Calu3 (cell line): ENCODE measurements around the gene AP1S3. TPM values are rescaled to one million over a fixed set of nuclear protein-coding genes. Genes with fewer than 3 reads are reported as not detected.

Experiments used
- BruUV-seq: library from RNA; stranded (reverse); fragments of 400-500 nt; replicated peaks from 2 replicates; lab custom pipeline; 2021; lab: Mats Ljungman, UMichigan
- CTCF ChIA-PET: fragments of 300-600 bp; sonication (Branson Sonifier 250); formaldehyde crosslinking; loops from one replicate; lab custom pipeline; 2022; ENCODE audit warnings: antibody characterized with exemption; lab: Charles Lee
- DNase-seq: peaks from one replicate; pipeline ENCODE4 v3.0.0; 2022
- H3K27ac Mint-ChIP-seq: one replicate; pipeline ENCODE4 v1.8.0; 2022; ENCODE audit warnings: mixed read lengths; ENCODE audit not compliant: unreplicated experiment
- H3K27me3 Mint-ChIP-seq: one replicate; pipeline ENCODE4 v1.8.0; 2022; ENCODE audit warnings: mixed read lengths; ENCODE audit not compliant: unreplicated experiment
- H3K36me3 Mint-ChIP-seq: one replicate; pipeline ENCODE4 v1.8.0; 2022; ENCODE audit warnings: mild to moderate bottlenecking, moderate library complexity, mixed read lengths; ENCODE audit not compliant: insufficient read depth, unreplicated experiment
- H3K4me1 Mint-ChIP-seq: one replicate; pipeline ENCODE4 v1.8.0; 2022; ENCODE audit warnings: mild to moderate bottlenecking, low read depth, mixed read lengths; ENCODE audit not compliant: unreplicated experiment
- H3K4me3 Mint-ChIP-seq: one replicate; pipeline ENCODE4 v1.8.0; 2022; ENCODE audit warnings: mild to moderate bottlenecking, low read depth, moderate library complexity, mixed read lengths; ENCODE audit not compliant: unreplicated experiment
- H3K9me3 Mint-ChIP-seq: one replicate; pipeline ENCODE4 v1.8.0; 2022; ENCODE audit warnings: low read depth, mixed read lengths; ENCODE audit not compliant: unreplicated experiment
- intact Hi-C: fragments of 100-400 bp; cut with micrococcal nuclease; formaldehyde crosslinking; loops from one replicate; pipeline ENCODE4 v1.10.0; 2022; ENCODE audit not compliant: unreplicated experiment
- total RNA-seq: library from RNA; stranded (reverse); gene quantifications from 2 replicates; pipeline ENCODE4 v1.2.3, GENCODE V29; 2022
- TF ChIP-seq, protein P1 (sequence below): fragments of 200-600 bp; IDR thresholded peaks from one replicate; pipeline ENCODE4 v1.8.0; 2022; ENCODE audit warnings: antibody characterized with exemption; ENCODE audit not compliant: unreplicated experiment

Gene AP1S3
- total RNA-seq, 1 experiment from 2014 or later: 119 TPM

DNA sequence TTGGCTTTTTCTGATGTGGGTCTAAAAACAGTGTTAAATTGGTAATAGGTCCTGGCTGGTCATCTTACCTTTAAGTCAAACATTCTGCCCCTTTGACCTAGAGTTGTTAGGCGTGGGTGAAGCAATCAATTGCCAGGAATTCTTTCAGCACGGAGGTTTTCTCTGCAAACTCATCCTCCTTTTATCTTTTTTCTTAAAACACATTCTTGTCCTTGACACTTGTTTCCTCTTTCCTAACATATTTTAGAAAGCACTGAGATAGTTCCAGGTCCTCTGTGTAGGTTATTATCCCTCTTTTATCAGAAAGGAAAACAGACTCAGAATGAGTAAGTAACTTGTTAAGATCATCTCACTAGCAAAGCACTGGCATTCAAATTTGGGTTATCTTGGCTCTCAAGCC lies 18.6 kb upstream of the AP1S3 start:
- TF ChIP-seq, protein P1, sequence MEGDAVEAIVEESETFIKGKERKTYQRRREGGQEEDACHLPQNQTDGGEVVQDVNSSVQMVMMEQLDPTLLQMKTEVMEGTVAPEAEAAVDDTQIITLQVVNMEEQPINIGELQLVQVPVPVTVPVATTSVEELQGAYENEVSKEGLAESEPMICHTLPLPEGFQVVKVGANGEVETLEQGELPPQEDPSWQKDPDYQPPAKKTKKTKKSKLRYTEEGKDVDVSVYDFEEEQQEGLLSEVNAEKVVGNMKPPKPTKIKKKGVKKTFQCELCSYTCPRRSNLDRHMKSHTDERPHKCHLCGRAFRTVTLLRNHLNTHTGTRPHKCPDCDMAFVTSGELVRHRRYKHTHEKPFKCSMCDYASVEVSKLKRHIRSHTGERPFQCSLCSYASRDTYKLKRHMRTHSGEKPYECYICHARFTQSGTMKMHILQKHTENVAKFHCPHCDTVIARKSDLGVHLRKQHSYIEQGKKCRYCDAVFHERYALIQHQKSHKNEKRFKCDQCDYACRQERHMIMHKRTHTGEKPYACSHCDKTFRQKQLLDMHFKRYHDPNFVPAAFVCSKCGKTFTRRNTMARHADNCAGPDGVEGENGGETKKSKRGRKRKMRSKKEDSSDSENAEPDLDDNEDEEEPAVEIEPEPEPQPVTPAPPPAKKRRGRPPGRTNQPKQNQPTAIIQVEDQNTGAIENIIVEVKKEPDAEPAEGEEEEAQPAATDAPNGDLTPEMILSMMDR: no peak
- H3K36me3 Mint-ChIP-seq: peaks cover 14% of the 10 kb centered on the region
- peaks cover 71% of the 10 kb centered on the region for H3K4me1 Mint-ChIP-seq

DNA sequence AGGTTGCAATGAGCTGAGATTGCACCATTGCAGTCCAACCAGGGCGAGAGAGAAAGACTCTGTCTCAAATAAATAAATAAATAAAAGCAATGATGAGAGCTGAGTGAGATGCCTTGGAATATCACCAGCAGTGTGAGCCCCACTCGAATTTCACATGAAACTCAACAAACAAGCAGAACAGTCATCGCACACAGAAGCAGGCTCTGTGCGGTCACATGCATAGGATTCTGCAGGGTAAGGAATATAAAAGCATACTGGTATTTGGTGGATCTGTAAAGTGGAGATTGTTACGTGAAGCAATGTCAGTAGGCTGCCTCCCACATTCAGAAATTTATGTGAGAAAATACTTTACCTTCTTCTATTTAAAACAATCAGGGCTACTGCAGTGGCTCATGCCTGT lies 18.0 kb upstream of the AP1S3 start:
- BruUV-seq: no TSS peak
- intact Hi-C loops: no loop called here
- CTCF ChIA-PET: no interaction called here
- Mint-ChIP-seq H3K4me1 (peaks cover 70% of the 10 kb centered on the region), H3K9me3 (no peaks in the 10 kb centered on the region), H3K36me3 (peaks cover 10% of the 10 kb centered on the region), H3K27ac (no peak overlapping the region), H3K27me3 (no peaks in the 10 kb centered on the region), H3K4me3 (no peak overlapping the region)
- DNase-seq: no peak
- TF ChIP-seq, protein P1: no peak

More for the DNA sequence above, 18.6 kb upstream of the AP1S3 start:
- no peaks in the 10 kb centered on the region for H3K27me3 Mint-ChIP-seq
- intact Hi-C loops: no loop called here
- BruUV-seq: no TSS peak
- H3K9me3 Mint-ChIP-seq: no peaks in the 10 kb centered on the region
- CTCF ChIA-PET: no interaction called here
- DNase-seq: no peak
- H3K27ac Mint-ChIP-seq: peak overlapping the region; percentile 51
- no peak overlapping the region for H3K4me3 Mint-ChIP-seq

DNA sequence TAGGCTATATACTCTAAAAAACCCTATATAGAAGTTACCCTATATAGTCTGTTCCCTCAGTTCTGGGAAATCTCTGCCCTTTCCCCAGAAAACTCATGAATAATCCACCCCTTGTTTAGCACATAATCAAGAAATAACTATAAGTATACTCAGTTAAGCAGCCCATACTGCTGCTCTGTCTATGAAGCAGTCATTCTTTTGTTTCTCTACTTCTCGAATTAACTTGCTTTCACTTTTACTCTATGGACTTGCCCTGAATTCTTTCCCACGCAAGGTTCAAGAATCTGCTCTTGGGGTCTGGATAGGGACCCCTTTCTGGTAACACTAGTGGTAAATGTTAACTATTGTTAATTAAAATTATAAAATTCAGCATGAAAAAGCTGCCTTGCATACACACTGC lies 17.4 kb upstream of the AP1S3 start:
- CTCF ChIA-PET: no interaction called here
- H3K36me3 Mint-ChIP-seq: peaks cover 15% of the 10 kb centered on the region
- DNase-seq: no peak
- BruUV-seq: no TSS peak
- H3K27ac Mint-ChIP-seq: no peak overlapping the region
- H3K4me1 Mint-ChIP-seq: peaks cover 66% of the 10 kb centered on the region
- peaks cover 3% of the 10 kb centered on the region for H3K9me3 Mint-ChIP-seq
- TF ChIP-seq, protein P1: no peak
- intact Hi-C loops: no loop called here
- H3K27me3 Mint-ChIP-seq: no peaks in the 10 kb centered on the region
- H3K4me3 Mint-ChIP-seq: no peak overlapping the region

DNA sequence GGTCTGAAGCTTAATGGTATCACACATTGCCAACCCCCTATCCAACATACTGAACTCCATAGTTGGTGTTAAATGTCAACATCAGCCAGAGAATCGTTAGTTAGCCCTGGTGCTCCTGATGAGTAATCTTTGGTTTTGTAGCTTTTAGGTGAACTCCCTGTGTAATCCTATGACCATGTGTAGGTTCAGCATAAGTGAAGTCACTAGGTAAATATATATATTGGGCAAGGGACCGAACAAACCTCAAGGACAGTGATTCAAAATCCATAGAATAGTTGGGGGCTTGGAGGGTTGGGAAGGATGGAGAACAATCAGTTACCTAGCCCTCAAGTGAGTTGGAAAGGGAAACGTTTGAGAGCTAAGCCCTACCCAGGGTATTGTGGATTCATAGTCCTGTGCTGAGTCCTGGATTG lies 16.0 kb upstream of the AP1S3 start:
- CTCF ChIA-PET: interaction anchor here (0.9 to 1.1 kb wide), 2 partner anchors 8 to 40 kb away, joined by 3 read pairs; no protein-coding TSS in a partner anchor
- no peak for DNase-seq
- H3K4me3 Mint-ChIP-seq: no peak overlapping the region
- BruUV-seq: no TSS peak
- H3K4me1 Mint-ChIP-seq: peaks cover 53% of the 10 kb centered on the region
- TF ChIP-seq, protein P1: no peak
- intact Hi-C loops: no loop called here
- no peaks in the 10 kb centered on the region for H3K27me3 Mint-ChIP-seq
- H3K9me3 Mint-ChIP-seq: peaks cover 13% of the 10 kb centered on the region
- no peak overlapping the region for H3K27ac Mint-ChIP-seq
- H3K36me3 Mint-ChIP-seq: peaks cover 15% of the 10 kb centered on the region
